ENCODE measurements around the gene CSGALNACT2.

Gene CSGALNACT2

GRCh38 chr10:43200538-43201390 lies 62.5 kb downstream of the CSGALNACT2 start:
- DNase-seq (ENCODE audit: low read depth): no peak
- no peak overlapping the region for H3K4me3 ChIP-seq (ENCODE audit: low read depth, low read length)
- TF ChIP-seq, protein P1, sequence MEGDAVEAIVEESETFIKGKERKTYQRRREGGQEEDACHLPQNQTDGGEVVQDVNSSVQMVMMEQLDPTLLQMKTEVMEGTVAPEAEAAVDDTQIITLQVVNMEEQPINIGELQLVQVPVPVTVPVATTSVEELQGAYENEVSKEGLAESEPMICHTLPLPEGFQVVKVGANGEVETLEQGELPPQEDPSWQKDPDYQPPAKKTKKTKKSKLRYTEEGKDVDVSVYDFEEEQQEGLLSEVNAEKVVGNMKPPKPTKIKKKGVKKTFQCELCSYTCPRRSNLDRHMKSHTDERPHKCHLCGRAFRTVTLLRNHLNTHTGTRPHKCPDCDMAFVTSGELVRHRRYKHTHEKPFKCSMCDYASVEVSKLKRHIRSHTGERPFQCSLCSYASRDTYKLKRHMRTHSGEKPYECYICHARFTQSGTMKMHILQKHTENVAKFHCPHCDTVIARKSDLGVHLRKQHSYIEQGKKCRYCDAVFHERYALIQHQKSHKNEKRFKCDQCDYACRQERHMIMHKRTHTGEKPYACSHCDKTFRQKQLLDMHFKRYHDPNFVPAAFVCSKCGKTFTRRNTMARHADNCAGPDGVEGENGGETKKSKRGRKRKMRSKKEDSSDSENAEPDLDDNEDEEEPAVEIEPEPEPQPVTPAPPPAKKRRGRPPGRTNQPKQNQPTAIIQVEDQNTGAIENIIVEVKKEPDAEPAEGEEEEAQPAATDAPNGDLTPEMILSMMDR (IDR thresholded peaks at IDR 0.05; ENCODE audit: insufficient read depth, low read depth, low read length, missing control alignments): no peak

DNA sequence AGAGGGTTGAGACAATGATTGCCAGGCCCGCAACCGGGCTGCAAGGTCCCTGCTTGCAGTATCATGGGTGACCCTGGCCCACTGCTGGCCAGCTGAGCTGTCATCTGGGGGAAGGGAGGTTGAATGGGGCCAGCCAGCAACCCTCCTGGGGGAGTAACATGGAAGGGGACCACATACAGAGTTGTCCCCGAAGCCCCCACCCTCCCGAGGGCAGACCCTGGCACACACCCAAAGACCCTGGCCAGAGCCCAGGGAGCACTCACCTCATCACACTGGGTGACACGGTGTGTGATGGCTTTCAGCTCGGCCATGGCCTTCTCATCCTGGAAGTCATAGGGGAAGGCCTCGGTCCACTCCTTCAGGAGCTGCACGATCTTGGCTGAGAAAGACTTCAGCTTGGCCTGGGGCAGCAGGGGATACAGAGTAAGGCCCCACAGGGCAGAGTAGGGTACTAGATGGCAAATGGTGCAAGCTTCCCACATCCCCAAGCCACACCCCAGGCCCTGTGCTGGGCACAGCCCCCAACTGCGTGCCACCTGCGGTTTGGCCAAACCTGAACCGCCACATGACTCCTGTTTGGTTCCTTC lies 63.4 kb downstream of the CSGALNACT2 start:
- H3K4me3 ChIP-seq (ENCODE audit: low read depth, low read length): no peak overlapping the region
- DNase-seq (ENCODE audit: low read depth): no peak
- TF ChIP-seq, protein P1 (IDR thresholded peaks at IDR 0.05; ENCODE audit: insufficient read depth, low read depth, low read length, missing control alignments): no peak

GRCh38 chr10:43202224-43202656 lies 64.0 kb downstream of the CSGALNACT2 start:
- peak; percentile 51 for DNase-seq (ENCODE audit: low read depth)
- H3K4me3 ChIP-seq (ENCODE audit: low read depth, low read length): peak overlapping the region; percentile 48
- TF ChIP-seq, protein P1 (IDR thresholded peaks at IDR 0.05; ENCODE audit: insufficient read depth, low read depth, low read length, missing control alignments): peak; percentile 71

DNA sequence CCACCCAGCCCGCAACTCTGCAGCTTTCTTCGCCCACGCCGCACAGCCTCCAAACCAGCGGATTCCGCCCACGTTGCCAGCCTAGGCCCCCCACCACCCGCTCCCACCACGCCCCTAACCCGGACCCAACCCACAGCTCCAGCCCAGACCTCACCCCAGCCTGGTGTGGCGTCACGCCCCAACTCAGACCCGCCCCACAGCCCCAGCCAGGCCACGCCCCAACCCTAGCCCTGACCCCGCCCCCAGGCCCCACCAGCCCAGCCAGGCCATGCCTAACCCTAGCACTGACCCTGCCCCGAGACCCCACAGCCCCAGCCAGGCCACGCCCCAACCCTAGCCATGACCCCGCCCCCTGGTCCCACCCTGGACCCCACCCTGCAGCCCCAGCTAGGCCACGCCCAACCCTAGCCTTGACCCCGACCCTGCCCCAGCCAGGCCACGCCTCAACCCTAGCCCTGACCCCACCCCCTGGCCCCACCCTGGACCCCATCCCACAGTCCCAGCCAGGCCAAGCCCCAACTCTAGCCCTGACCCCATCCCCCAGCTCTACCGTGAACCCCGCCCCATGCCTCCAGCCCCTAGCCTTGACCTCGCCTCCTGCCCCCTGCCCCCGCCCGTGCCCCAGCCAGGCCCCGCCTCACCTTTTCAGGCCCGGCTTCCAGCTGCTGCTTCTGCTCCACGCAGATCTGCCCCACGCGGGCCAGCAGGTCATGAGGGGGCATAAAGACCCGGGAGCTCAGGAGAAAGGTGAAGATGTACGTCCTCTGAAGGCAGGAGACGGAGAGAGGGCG lies 64.6 kb downstream of the CSGALNACT2 start:
- DNase-seq (ENCODE audit: low read depth): peak; percentile 33
- H3K4me3 ChIP-seq (ENCODE audit: low read depth, low read length): peak overlapping the region; percentile 48
- TF ChIP-seq, protein P1 (IDR thresholded peaks at IDR 0.05; ENCODE audit: insufficient read depth, low read depth, low read length, missing control alignments): no peak

DNA sequence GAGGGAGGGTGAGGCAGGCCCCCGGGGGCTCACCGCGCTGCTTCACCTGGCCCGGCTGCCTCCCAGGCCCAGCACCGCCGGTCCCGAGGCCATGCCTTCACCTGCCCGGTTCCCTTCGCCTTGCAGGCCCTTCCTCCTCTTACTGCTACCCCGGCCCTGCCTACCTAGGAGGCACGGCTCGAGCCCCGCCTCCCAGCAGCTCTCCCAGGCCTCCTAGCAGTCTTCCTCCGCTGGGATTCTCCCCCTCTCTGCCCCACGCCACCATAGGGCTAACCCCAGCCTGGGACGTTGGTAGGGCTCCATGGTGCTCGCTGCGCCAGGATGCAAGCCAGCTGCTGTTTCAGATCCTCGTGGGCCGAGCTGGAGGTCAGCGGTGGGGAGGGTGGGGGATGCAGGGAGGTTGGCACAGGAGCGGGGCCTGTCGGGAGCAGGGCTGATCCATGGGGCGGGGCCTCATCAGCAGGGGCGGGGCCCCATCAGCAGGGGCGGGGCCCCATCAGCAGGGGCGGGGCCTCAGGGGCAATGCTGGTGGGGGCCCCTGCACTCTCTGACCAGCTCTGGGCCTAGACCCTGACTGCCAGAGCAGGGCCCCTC lies 65.3 kb downstream of the CSGALNACT2 start:
- H3K4me3 ChIP-seq (ENCODE audit: low read depth, low read length): no peak overlapping the region
- DNase-seq (ENCODE audit: low read depth): no peak
- TF ChIP-seq, protein P1 (IDR thresholded peaks at IDR 0.05; ENCODE audit: insufficient read depth, low read depth, low read length, missing control alignments): no peak

All from GM12865 (cell line).